ENCODE measurements around the gene AHCYL2. TPM values are rescaled to one million over a fixed set of nuclear protein-coding genes. Genes with fewer than 3 reads are reported as not detected.

AHCYL2 gene
- total and polyA plus RNA-seq, 2 of the 8 experiments (the other 6 are each of a cell fraction or from before 2014, with no cell fraction given) = 20.7 to 25.4 TPM

GRCh38 chr7:129262324-129262723 lies 37.5 kb downstream of the AHCYL2 start:
- ChIA-PET CTCF (ENCODE audit: partially characterized antibody) (interaction anchor here (4.9 kb wide), 1 partner anchor 9 kb away, joined by 28 read pairs; no protein-coding TSS in a partner anchor), POLR2A (ENCODE audit: partially characterized antibody) (interaction anchor here (1.7 to 1.8 kb wide), 2 partner anchors 37 to 43 kb away, joined by 3 to 4 read pairs; partner anchors contain the start of gene AHCYL2)
- Histone ChIP-seq H3K27me3 (replicated peaks in 1 of 4; ENCODE audit: control insufficient read depth in 3 of 4, extremely low read depth in 1 of 4, insufficient read depth in 3 of 4, low read length in 3 of 4) (no peaks in the 10 kb centered on the region), H2BK15ac (ENCODE audit: low read length) (no peak overlapping the region), H3K9ac (replicated peaks in 1 of 4; ENCODE audit: extremely low read depth in 1 of 4, low read depth in 3 of 4, low read length in 3 of 4) (no peak overlapping the region), H3K23ac (ENCODE audit: insufficient read length) (no peak overlapping the region), H3K14ac (ENCODE audit: insufficient read length) (no peak overlapping the region), H3K23me2 (ENCODE audit: low read depth, low read length) (no peaks in the 10 kb centered on the region), H2BK5ac (ENCODE audit: low read depth, low read length) (no peak overlapping the region), H2AFZ (ENCODE audit: low read length) (no peak overlapping the region), H3K27ac (ENCODE audit: low read depth, low read length) (no peak overlapping the region), H3K4me2 (ENCODE audit: insufficient read depth in 1 of 2, low read depth in 2 of 2, low read length in 2 of 2) (no peak overlapping the region), H2BK120ac (replicated peaks; ENCODE audit: low read depth, low read length) (no peak overlapping the region), H4K8ac (ENCODE audit: extremely low read depth, insufficient read depth, low read length) (no peak overlapping the region), H4K20me1 (replicated peaks in 1 of 2; ENCODE audit: control insufficient read depth in 1 of 2, insufficient read depth in 2 of 2, low read length in 2 of 2) (no peaks in the 10 kb centered on the region), H3K4me3 (ENCODE audit: extremely low read depth in 1 of 4, insufficient read depth in 2 of 4, low read depth in 3 of 4, low read length in 4 of 4) (no peak overlapping the region), H2BK20ac (ENCODE audit: low read length) (no peak overlapping the region), H3K79me1 (ENCODE audit: low read depth, low read length) (peaks cover 3% of the 10 kb centered on the region; the same call in 1 of the 2 replicates), H3K18ac (ENCODE audit: extremely low read depth, low read length) (peak overlapping the region; percentile 6; the same call in 1 of the 2 replicates), H3K4me1 (replicated peaks in 1 of 4; ENCODE audit: control insufficient read depth in 3 of 4, insufficient read depth in 4 of 4, low read length in 3 of 4) (peaks cover 0 to 20% (median 12%) of the 10 kb centered on the region in 4 experiments; a peak in 6 of 7 replicates), H3K4ac (replicated peaks; ENCODE audit: insufficient read length, low read depth, low read length) (no peak overlapping the region), H3K79me2 (ENCODE audit: control insufficient read depth in 1 of 2, insufficient read depth in 2 of 2, low read length in 2 of 2) (peaks cover 0 to 12% of the 10 kb centered on the region in 2 experiments; a peak in 3 of 4 replicates), H4K5ac (ENCODE audit: insufficient read length, low read depth, low read length) (no peak overlapping the region), H3K56ac (replicated peaks; ENCODE audit: insufficient read length, low read depth, low read length) (no peak overlapping the region), H2BK12ac (ENCODE audit: low read depth, low read length) (no peak overlapping the region; the same call in 1 of the 2 replicates), H3K9me3 (ENCODE audit: insufficient read depth in 2 of 2, low read depth in 1 of 2, low read length in 1 of 2) (no peaks in the 10 kb centered on the region), H4K91ac (replicated peaks; ENCODE audit: insufficient read length, low read length) (no peak overlapping the region), H2AK5ac (ENCODE audit: low read depth, low read length) (no peak overlapping the region), H3K36me3 (ENCODE audit: control insufficient read depth in 2 of 4, insufficient read depth in 4 of 4, low read length in 3 of 4) (no peaks in the 10 kb centered on the region)
- no peak for FAIRE-seq
- 93% methylated on average over 2 of the region's 2 CpGs; no CpG with 5 or more reads in 1 of the 2 experiments for WGBS, 2 experiments (ENCODE audit: extremely low coverage in 1 of 2, insufficient coverage in 1 of 2, insufficient read length in 1 of 2, insufficient replicate concordance in 2 of 2, low coverage in 1 of 2, low lambda C conversion rate in 2 of 2, missing lambda C conversion rate in 1 of 2)
- DNase-seq (ENCODE audit: low read depth in 1 of 2, low spot score in 2 of 2) = no peak
- TF ChIP-seq FOSL1 (IDR thresholded peaks at IDR 0.05; ENCODE audit: insufficient read depth, low read depth, low read length) (no peak), BACH1 (IDR thresholded peaks at IDR 0.05; ENCODE audit: low read length) (no peak), KDM5A (IDR thresholded peaks at IDR 0.05; ENCODE audit: low read length) (no peak), GTF2F1 (IDR thresholded peaks at IDR 0.05; ENCODE audit: borderline replicate concordance, low read depth, low read length) (no peak), BCL11A (IDR thresholded peaks at IDR 0.05; ENCODE audit: low read depth in 2 of 2, low read length in 2 of 2) (no peak), SAP30 (IDR thresholded peaks at IDR 0.05; ENCODE audit: insufficient read depth, insufficient replicate concordance, low read length) (no peak), CHD1 (IDR thresholded peaks at IDR 0.05; ENCODE audit: low read depth, low read length) (no peak), TEAD4 (IDR thresholded peaks at IDR 0.05; ENCODE audit: low read depth, low read length) (no peak), HDAC6 (IDR thresholded peaks at IDR 0.05; ENCODE audit: low read depth, low read length) (no peak), SIX5 (IDR thresholded peaks at IDR 0.05; ENCODE audit: low read depth, low read length) (no peak)
- TF ChIP-seq, protein P1, sequence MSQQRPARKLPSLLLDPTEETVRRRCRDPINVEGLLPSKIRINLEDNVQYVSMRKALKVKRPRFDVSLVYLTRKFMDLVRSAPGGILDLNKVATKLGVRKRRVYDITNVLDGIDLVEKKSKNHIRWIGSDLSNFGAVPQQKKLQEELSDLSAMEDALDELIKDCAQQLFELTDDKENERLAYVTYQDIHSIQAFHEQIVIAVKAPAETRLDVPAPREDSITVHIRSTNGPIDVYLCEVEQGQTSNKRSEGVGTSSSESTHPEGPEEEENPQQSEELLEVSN (IDR thresholded peaks at IDR 0.05) = no peak
